HL-60 (cell line): ENCODE measurements around the gene CENPQ.

Source experiments
- DNase-seq, 2 experiments: peaks; one replicate each; pipeline ENCODE4 v3.0.0-alpha.2; 2010 to 2020; ENCODE audit warnings: low read depth in 1 of 2, low spot score in 1 of 2
- H3K27ac ChIP-seq: fragments of 250-450 bp; sonication (Bioruptor Pico); replicated peaks from 2 replicates; pipeline ENCODE4 v1.5.1; 2020; ENCODE audit warnings: mild to moderate bottlenecking, moderate library complexity
- H3K27me3 ChIP-seq: fragments of 250-450 bp; sonication (Bioruptor Pico); 2 replicates; pipeline ENCODE4 v1.5.1; 2021; ENCODE audit warnings: mild to moderate bottlenecking, moderate library complexity; ENCODE audit not compliant: insufficient read depth, poor library complexity, severe bottlenecking
- H3K4me3 ChIP-seq: replicated peaks from 2 replicates; pipeline ENCODE4 v1.5.1; 2011; ENCODE audit warnings: mild to moderate bottlenecking, control low read depth, low read length; ENCODE audit not compliant: insufficient read depth
- CTCF ChIP-seq: IDR thresholded peaks from one replicate; pipeline ENCODE4 v1.5.1; 2011; ENCODE audit warnings: low read length, control low read depth, inconsistent platforms; ENCODE audit not compliant: insufficient read depth
- GABPA ChIP-seq: IDR thresholded peaks from 2 replicates; pipeline ENCODE4 v1.6.1; 2012; ENCODE audit warnings: low read depth
- POLR2AphosphoS5 ChIP-seq: IDR thresholded peaks from 2 replicates; pipeline ENCODE4 v1.6.1; 2012; ENCODE audit warnings: low read depth
- REST ChIP-seq: IDR thresholded peaks from 2 replicates; pipeline ENCODE4 v1.6.1; 2012; ENCODE audit warnings: low read depth; ENCODE audit not compliant: insufficient replicate concordance
- SPI1 ChIP-seq: IDR thresholded peaks from 2 replicates; pipeline ENCODE4 v1.6.1; 2012; ENCODE audit warnings: low read depth, mild to moderate bottlenecking, borderline replicate concordance

CENPQ gene

GRCh38 chr6:49531774-49532569, 68.8 kb downstream of the CENPQ start:
- peak in 1 of 2 experiments; percentile 18 for DNase-seq
- TF ChIP-seq GABPA: no peak
- TF ChIP-seq CTCF: peak; percentile 56
- H3K27me3 ChIP-seq: no peaks in the 10 kb centered on the region
- no peak overlapping the region for H3K27ac ChIP-seq
- H3K4me3 ChIP-seq: no peak overlapping the region

- no peak for DNase-seq
- TF ChIP-seq REST: no peak
- no peak for TF ChIP-seq GABPA
- TF ChIP-seq SPI1: no peak
- TF ChIP-seq POLR2AphosphoS5: no peak
- TF ChIP-seq CTCF: no peak
- no peak overlapping the region for H3K27ac ChIP-seq
- no peak overlapping the region for H3K4me3 ChIP-seq
- no peaks in the 10 kb centered on the region for H3K27me3 ChIP-seq
Measured at GRCh38 chr6:49535795-49536194, 72.6 kb downstream of the CENPQ start.

GRCh38 chr6:49539102-49539501, 75.9 kb downstream of the CENPQ start:
- Histone ChIP-seq H3K4me3 (no peak overlapping the region), H3K27ac (no peak overlapping the region), H3K27me3 (no peaks in the 10 kb centered on the region)
- DNase-seq: no peak
- TF ChIP-seq GABPA (no peak), REST (no peak)

GRCh38 chr6:49540614-49541013, 77.4 kb downstream of the CENPQ start:
- TF ChIP-seq REST: no peak
- no peak for TF ChIP-seq GABPA
- TF ChIP-seq POLR2AphosphoS5: no peak
- no peak for TF ChIP-seq CTCF
- no peak for TF ChIP-seq SPI1
- no peak for DNase-seq
- Histone ChIP-seq H3K27me3 (no peaks in the 10 kb centered on the region), H3K4me3 (no peak overlapping the region), H3K27ac (no peak overlapping the region)
